ENCODE results near the gene HCRTR1.

The HCRTR1 gene

GRCh38 chr1:31617218-31617915, at the start of gene HCRTR1:
Gene HCRTR1 (plus strand): TSS chr1:31617689. CDS start chr1:31619193, 1,504 bp downstream.
- DNase-seq (ENCODE audit: low read depth in 2 of 2) = no peak

GRCh38 chr1:31567956-31568570, 49.4 kb upstream of the HCRTR1 start:
- DNase-seq (ENCODE audit: low read depth in 2 of 2) = no peak

DNA sequence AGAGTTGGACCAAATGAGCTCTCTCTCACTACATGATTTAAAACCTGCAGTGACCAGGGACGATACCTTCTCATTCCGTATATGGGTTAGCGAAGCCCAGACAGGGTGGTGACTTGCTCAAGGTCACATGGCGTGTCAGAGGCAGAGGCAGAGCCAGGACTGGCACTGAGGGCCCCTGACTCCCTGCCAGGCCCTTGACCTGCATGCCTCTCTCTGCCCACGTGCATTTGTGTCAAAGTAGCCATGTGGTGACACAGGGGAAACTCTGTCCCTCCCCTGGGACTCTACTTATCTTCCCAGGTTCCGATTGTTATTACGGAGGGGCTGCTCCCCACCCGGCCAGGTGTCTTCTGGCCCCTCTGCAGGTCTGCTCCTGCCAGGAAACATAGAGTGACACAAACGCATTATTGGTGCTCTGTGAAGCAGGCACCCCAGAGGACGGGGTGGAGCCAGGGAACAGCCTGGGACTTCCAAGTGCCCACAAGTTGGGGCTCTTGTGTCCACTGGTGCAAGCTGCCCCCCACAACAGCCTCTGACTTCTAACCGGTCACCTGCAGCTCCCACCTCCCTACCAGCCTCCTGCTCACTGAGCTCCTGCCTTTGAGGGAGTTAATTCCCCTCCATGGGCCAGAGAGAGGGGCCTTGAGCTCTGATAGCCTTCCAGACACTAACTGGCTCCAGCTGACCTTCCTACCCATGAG, 48.4 kb upstream of the HCRTR1 start:
- DNase-seq (ENCODE audit: low read depth in 2 of 2) = no peak

DNA sequence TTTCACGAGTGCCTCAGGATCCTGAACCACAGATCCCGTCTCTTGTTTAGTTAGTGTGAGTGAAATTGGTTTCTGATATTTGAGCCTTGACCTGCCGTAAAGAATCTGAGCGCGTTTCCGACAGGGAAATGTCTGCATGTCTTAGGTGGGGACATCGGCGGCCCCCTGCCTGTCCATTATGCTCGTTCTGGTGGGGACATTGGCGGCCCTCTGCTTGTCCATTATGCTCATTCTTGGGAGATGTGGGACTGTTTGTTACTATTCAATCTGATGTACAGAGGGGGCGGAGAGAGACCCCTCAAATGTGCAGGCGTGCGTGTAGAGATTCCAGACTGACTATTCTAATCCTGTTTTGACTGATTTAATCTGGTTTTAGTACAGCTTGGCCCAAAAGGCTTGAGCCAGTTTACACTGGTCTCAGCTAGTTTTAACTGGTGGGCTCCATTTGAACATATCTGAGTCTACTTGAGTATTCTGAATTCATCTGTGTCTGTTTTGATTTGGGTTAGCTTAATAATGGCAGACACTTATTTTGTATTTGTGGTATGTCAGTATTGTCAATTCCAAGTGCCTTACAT, 47.8 kb upstream of the HCRTR1 start:
- no peak for DNase-seq (ENCODE audit: low read depth in 2 of 2)

- DNase-seq (ENCODE audit: low read depth in 2 of 2) = no peak
Observed at GRCh38 chr1:31570228-31570627, 47.3 kb upstream of the HCRTR1 start.

DNA sequence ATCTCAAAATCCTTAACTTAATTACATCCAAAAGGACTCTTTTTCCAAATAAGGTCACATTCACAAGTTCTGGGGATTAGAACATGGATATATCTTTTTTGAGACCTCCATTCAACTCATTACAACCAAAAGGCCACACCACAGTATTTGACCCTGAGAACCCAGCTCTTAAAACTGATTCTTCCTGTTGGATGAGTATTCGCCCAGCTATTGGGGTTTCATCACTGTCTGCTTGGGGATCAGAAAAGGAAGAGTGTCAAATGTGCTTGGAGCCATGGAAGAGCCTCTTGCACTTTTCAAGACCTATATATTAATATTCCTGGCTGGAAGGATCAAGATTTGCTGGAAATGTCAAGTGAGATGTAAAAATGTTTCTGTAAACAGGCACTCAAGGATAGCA, 46.6 kb upstream of the HCRTR1 start:
- no peak for DNase-seq (ENCODE audit: low read depth in 2 of 2)

GRCh38 chr1:31571340-31572295, 45.9 kb upstream of the HCRTR1 start:
- no peak for DNase-seq (ENCODE audit: low read depth in 2 of 2)

- DNase-seq (ENCODE audit: low read depth in 2 of 2) = no peak
Observed at GRCh38 chr1:31572323-31573104, 45.0 kb upstream of the HCRTR1 start.

DNA sequence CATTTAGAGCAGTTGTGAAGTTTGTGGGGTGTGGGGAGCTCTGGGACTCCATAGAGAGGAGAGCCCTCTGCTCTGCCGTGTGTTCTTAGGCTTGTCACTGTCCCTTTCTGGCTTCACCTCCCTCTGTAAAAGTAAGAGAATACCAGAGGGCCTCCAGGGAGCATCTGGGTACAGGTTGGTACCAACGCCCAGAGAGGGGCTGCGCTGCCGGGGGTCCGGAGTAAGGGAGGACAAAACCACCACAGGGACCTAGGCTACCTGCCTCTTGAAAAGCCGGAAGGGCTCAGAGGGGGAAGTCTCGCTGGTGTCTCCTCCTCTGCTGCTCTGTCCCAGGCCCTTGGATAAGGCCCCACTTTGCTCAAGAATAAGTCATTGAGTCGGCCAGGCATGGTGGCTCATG, 44.2 kb upstream of the HCRTR1 start:
- no peak for DNase-seq (ENCODE audit: low read depth in 2 of 2)

GRCh38 chr1:31574749-31575368, 42.6 kb upstream of the HCRTR1 start:
- no peak for DNase-seq (ENCODE audit: low read depth in 2 of 2)

DNA sequence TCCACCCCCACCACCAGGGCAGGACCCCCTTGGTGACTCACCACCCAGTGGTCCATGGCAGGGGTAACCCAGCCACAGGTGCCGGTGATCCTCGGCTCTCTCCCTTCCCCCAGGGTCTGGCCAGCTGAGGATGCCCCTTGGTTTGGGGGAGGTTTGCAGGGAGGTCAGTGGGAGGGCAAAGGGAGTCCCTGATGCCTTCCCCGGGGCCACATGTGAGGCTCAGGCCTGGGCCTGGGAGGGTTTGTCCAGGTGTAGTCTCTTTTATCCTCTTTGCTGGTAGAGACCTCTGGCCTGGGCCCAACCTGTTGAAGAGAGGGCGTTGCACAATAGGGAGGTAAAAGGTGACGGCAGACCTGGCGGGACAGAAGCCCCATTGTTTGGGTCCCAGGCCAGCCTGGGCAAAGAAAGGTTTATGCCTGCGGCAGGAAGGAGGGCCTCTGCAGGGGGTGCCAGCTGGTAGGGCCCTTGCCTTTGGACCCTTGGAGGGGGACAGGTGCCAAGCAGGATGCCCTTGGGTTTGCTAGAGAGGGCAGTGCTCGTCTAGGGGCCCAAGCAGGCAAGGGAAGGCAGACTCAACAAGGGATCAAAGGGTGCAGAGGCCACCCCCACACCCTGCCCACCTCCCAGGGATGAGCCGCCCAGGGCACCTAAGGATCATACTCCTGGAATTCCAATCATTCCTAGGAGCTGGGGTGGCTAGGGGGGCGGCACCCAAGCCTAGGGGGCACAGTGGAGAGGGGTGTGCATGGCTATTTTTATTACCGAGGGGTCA, 41.9 kb upstream of the HCRTR1 start:
- DNase-seq (ENCODE audit: low read depth in 2 of 2) = no peak

DNA sequence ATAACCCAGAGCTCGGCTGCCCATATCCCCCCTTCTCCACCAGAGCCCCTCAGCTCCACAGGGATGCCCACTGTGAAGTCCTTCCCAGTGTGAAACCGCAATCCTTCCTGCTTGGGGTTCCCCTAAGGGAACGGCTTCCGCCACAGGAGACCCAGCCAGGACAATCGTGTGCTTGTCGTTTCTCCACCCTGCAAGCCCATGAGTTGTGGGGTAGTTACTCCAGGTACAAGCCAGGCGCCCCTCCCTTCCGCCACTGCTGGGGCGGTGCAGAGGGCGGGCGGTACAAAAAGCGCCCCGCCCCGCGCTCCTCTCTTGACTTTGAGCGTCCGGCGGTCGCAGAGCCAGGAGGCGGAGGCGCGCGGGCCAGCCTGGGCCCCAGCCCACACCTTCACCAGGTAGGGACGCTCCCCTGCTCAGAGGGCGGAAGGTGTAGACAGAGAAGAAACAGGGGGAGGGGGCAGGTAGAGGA, 41.3 kb upstream of the HCRTR1 start, which contains the start of gene TINAGL1:
TSS of gene TINAGL1 (plus strand) at position 315 of the 469 bp plus-strand sequence. CDS start 634 bp downstream, outside the sequence.
- DNase-seq (ENCODE audit: low read depth in 2 of 2) = no peak

- no peak for DNase-seq (ENCODE audit: low read depth in 2 of 2)
Observed at GRCh38 chr1:31576743-31577455, 40.6 kb upstream of the HCRTR1 start.

DNA sequence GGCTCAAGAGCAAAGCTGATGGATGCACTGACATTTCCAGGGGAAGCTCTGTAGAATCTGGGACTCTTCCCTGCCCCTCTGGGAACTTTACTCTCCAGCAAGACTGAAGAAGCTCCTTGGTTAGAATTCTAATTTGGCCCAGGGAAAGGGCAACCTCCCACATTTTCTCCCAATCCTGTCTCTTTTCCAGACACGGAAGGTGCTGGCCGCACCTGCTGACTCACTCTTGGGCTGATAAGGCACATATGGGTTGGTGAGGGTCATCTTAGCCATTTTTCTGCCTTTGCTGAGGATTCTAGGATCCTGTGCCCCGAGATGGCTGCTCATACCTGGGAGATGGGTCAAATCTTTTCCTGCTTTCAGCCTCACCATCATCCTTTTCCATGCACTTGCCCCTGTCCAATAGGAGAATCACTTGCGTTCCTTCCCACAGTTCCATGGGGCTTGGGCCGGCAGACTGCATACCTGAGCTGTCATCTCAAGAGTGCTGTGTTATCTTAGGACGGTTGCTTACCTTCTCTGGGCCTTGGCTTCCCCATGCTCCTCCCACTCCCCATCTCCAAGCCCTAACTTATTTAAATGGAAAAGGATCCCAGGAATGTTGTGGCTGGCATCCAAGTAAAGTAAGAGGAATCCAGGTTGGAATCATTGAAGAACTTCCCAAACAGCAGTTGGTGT, 39.8 kb upstream of the HCRTR1 start:
- DNase-seq (ENCODE audit: low read depth in 2 of 2) = no peak

GRCh38 chr1:31579374-31579773, 38.1 kb upstream of the HCRTR1 start:
- DNase-seq (ENCODE audit: low read depth in 2 of 2) = no peak

DNA sequence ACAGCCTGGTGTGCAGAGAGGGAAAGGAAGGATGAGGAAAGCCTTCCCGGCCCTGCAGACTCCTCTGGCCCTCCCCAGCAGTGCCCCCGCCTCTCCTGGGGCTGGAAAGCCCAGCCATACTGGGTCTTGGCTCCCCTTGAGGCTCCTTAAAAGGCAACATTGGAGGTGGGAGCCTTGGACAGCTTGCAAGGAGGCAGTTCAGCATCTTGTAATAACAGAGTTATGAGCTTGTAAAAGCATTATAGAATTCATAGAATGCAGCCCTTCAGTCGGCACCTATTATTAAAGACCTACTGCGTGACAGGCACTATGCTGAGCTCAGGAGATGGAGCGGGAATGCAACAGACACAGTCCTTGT, 37.0 kb upstream of the HCRTR1 start:
- no peak for DNase-seq (ENCODE audit: low read depth in 2 of 2)

DNA sequence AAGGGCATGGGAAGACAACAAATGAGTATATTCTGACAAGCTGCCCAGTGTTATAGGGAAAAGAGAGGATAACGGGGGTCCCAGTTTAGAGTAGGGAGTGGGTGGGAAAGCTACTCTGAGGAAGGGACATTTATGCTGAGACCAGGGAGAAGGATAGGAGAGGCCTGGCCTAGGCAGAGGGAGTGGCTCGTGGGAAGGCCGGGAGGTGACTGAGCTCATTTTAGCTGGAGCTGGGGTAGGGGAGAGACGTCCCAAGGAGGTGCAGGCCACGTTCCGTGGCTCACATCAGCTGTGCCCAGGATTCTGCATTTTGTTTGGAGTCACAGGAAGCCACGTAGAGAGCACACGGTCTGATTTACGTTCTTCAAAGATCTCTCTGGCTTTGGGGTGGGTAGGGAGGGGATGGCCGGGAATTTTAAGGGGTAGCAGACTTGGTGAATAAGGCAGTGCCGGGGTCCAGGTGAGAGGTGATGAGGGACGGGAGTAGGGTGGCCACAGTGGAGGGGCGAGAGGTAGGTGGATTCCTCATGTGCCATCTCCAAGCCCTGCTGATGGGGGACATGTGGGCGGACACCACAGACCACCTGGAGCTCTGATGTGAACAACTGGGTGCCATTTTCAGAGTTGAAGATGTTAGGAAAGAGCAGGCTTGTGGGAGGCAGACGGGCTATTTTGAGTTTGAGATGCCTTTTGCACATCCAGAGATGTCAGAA, 36.4 kb upstream of the HCRTR1 start:
- DNase-seq (ENCODE audit: low read depth in 2 of 2) = no peak

Measured in stimulated activated CD4-positive, alpha-beta T cell treated with anti-CD3 and anti-CD28 coated beads, Interleukin-1b, Interleukin-23, amount 100 ng/mL, for 4 hours (primary cell).